ENCODE results near the gene MFAP3L. TPM values are rescaled to one million over a fixed set of nuclear protein-coding genes. Genes with fewer than 3 reads are reported as not detected.
A peak's percentile ranks its signal among the peaks of the same experiment; 100 is the strongest.

Gene MFAP3L
- total RNA-seq, 2 donors from 2014 or later, result 0.95 to 3.2 TPM

GRCh38 chr4:170038232-170038631, 12.0 kb upstream of the MFAP3L start:
- no peak for DNase-seq (ENCODE audit: low spot score)
- no peak overlapping the region for H3K27ac Mint-ChIP-seq
- H3K27me3 Mint-ChIP-seq, result peaks cover 0 to 4% of the 10 kb centered on the region in 2 donors
- H3K4me1 Mint-ChIP-seq (ENCODE audit: low read depth in 2 of 2), result no peaks in the 10 kb centered on the region
- no peaks in the 10 kb centered on the region for H3K36me3 Mint-ChIP-seq
- H3K9me3 Mint-ChIP-seq, result no peaks in the 10 kb centered on the region
- no peak for ATAC-seq
- no peak overlapping the region for H3K4me3 Mint-ChIP-seq

GRCh38 chr4:170037481-170037880, 11.3 kb upstream of the MFAP3L start:
- Mint-ChIP-seq H3K9me3 (no peaks in the 10 kb centered on the region), H3K27ac (no peak overlapping the region), H3K36me3 (no peaks in the 10 kb centered on the region), H3K4me1 (ENCODE audit: low read depth in 2 of 2) (no peaks in the 10 kb centered on the region), H3K27me3 (no peaks in the 10 kb centered on the region), H3K4me3 (no peak overlapping the region)
- ATAC-seq, result no peak
- DNase-seq (ENCODE audit: low spot score), result no peak

GRCh38 chr4:170035845-170036244, 9.7 kb upstream of the MFAP3L start:
- no peaks in the 10 kb centered on the region for H3K36me3 Mint-ChIP-seq
- H3K9me3 Mint-ChIP-seq, result no peaks in the 10 kb centered on the region
- no peak for ATAC-seq
- H3K27ac Mint-ChIP-seq, result no peak overlapping the region
- H3K27me3 Mint-ChIP-seq, result peaks cover 5 to 10% of the 10 kb centered on the region in 2 donors
- no peaks in the 10 kb centered on the region for H3K4me1 Mint-ChIP-seq (ENCODE audit: low read depth in 2 of 2)
- no peak overlapping the region for H3K4me3 Mint-ChIP-seq
- no peak for DNase-seq (ENCODE audit: low spot score)

GRCh38 chr4:170035231-170035630, 9.0 kb upstream of the MFAP3L start:
- Mint-ChIP-seq H3K4me3 (no peak overlapping the region), H3K36me3 (no peaks in the 10 kb centered on the region), H3K4me1 (ENCODE audit: low read depth in 2 of 2) (no peaks in the 10 kb centered on the region), H3K27me3 (peaks cover 9 to 16% of the 10 kb centered on the region in 2 donors), H3K9me3 (no peaks in the 10 kb centered on the region), H3K27ac (no peak overlapping the region)
- DNase-seq (ENCODE audit: low spot score) (no peak), ATAC-seq (no peak)

GRCh38 chr4:170033999-170034398, 7.8 kb upstream of the MFAP3L start:
- no peaks in the 10 kb centered on the region for H3K36me3 Mint-ChIP-seq
- H3K27ac Mint-ChIP-seq, result no peak overlapping the region
- peaks cover 15 to 25% of the 10 kb centered on the region in 2 donors for H3K27me3 Mint-ChIP-seq
- no peak for DNase-seq (ENCODE audit: low spot score)
- ATAC-seq, result no peak
- no peaks in the 10 kb centered on the region for H3K9me3 Mint-ChIP-seq
- no peaks in the 10 kb centered on the region for H3K4me1 Mint-ChIP-seq (ENCODE audit: low read depth in 2 of 2)
- H3K4me3 Mint-ChIP-seq, result no peak overlapping the region

- no peak overlapping the region for H3K27ac Mint-ChIP-seq
- DNase-seq (ENCODE audit: low spot score) (no peak), ATAC-seq (no peak)
- peaks cover 12 to 16% of the 10 kb centered on the region in 2 donors for H3K4me1 Mint-ChIP-seq (ENCODE audit: low read depth in 2 of 2)
- H3K36me3 Mint-ChIP-seq, result no peaks in the 10 kb centered on the region
- H3K27me3 Mint-ChIP-seq, result peaks cover 21 to 26% of the 10 kb centered on the region in 2 donors
- no peak overlapping the region for H3K4me3 Mint-ChIP-seq
- H3K9me3 Mint-ChIP-seq, result no peaks in the 10 kb centered on the region
Measured at GRCh38 chr4:170030121-170030520, 3.9 kb upstream of the MFAP3L start.

GRCh38 chr4:170027181-170027829, 1.1 kb upstream of the MFAP3L start:
- ATAC-seq (peak; percentile 76 to 85), DNase-seq (ENCODE audit: low spot score) (peak; percentile 90)
- peaks cover 24 to 26% of the 10 kb centered on the region in 2 donors for H3K27me3 Mint-ChIP-seq
- H3K9me3 Mint-ChIP-seq, result no peaks in the 10 kb centered on the region
- H3K27ac Mint-ChIP-seq, result peak overlapping the region; percentile 78 to 92
- peak overlapping the region; percentile 97 for H3K4me3 Mint-ChIP-seq
- H3K4me1 Mint-ChIP-seq (ENCODE audit: low read depth in 2 of 2), result peaks cover 12 to 16% of the 10 kb centered on the region in 2 donors
- H3K36me3 Mint-ChIP-seq, result no peaks in the 10 kb centered on the region

GRCh38 chr4:170025523-170026252, 507 bp downstream of the MFAP3L start:
- Mint-ChIP-seq H3K4me1 (ENCODE audit: low read depth in 2 of 2) (peaks cover 12 to 16% of the 10 kb centered on the region in 2 donors), H3K9me3 (no peaks in the 10 kb centered on the region), H3K27me3 (peaks cover 15 to 19% of the 10 kb centered on the region in 2 donors), H3K36me3 (no peaks in the 10 kb centered on the region), H3K4me3 (peak overlapping the region; percentile 85), H3K27ac (peak overlapping the region in 1 of 2 donors; percentile 18)
- DNase-seq (ENCODE audit: low spot score), result no peak
- ATAC-seq, result no peak

GRCh38 chr4:170022211-170022610, 4.0 kb downstream of the MFAP3L start:
- Mint-ChIP-seq H3K27me3 (peaks cover 9 to 14% of the 10 kb centered on the region in 2 donors), H3K4me1 (ENCODE audit: low read depth in 2 of 2) (peaks cover 5 to 7% of the 10 kb centered on the region in 2 donors), H3K4me3 (no peak overlapping the region), H3K36me3 (no peaks in the 10 kb centered on the region), H3K27ac (no peak overlapping the region), H3K9me3 (no peaks in the 10 kb centered on the region)
- DNase-seq (ENCODE audit: low spot score), result no peak
- ATAC-seq, result no peak

GRCh38 chr4:170017252-170017651, 8.9 kb downstream of the MFAP3L start:
- ATAC-seq, result no peak
- no peak for DNase-seq (ENCODE audit: low spot score)
- Mint-ChIP-seq H3K9me3 (no peaks in the 10 kb centered on the region), H3K36me3 (no peaks in the 10 kb centered on the region), H3K4me1 (ENCODE audit: low read depth in 2 of 2) (no peaks in the 10 kb centered on the region), H3K27ac (no peak overlapping the region), H3K4me3 (no peak overlapping the region), H3K27me3 (peaks cover 9 to 13% of the 10 kb centered on the region in 2 donors)

GRCh38 chr4:170015285-170015684, 10.9 kb downstream of the MFAP3L start:
- ATAC-seq, result no peak
- Mint-ChIP-seq H3K4me1 (ENCODE audit: low read depth in 2 of 2) (no peaks in the 10 kb centered on the region), H3K36me3 (no peaks in the 10 kb centered on the region), H3K27ac (no peak overlapping the region), H3K27me3 (peaks cover 5 to 7% of the 10 kb centered on the region in 2 donors), H3K9me3 (no peaks in the 10 kb centered on the region), H3K4me3 (no peak overlapping the region)
- DNase-seq (ENCODE audit: low spot score), result no peak

GRCh38 chr4:170014359-170015011, 11.7 kb downstream of the MFAP3L start:
- no peaks in the 10 kb centered on the region for H3K36me3 Mint-ChIP-seq
- H3K27me3 Mint-ChIP-seq, result peaks cover 0 to 2% of the 10 kb centered on the region in 2 donors
- ATAC-seq, result no peak
- no peaks in the 10 kb centered on the region for H3K4me1 Mint-ChIP-seq (ENCODE audit: low read depth in 2 of 2)
- no peak overlapping the region for H3K27ac Mint-ChIP-seq
- H3K4me3 Mint-ChIP-seq, result no peak overlapping the region
- H3K9me3 Mint-ChIP-seq, result no peaks in the 10 kb centered on the region
- DNase-seq (ENCODE audit: low spot score), result no peak

GRCh38 chr4:170012629-170012958, 13.6 kb downstream of the MFAP3L start:
- no peak overlapping the region for H3K27ac Mint-ChIP-seq
- peaks cover 6 to 11% of the 10 kb centered on the region in 2 donors for H3K4me1 Mint-ChIP-seq (ENCODE audit: low read depth in 2 of 2)
- peaks cover 0 to 2% of the 10 kb centered on the region in 2 donors for H3K27me3 Mint-ChIP-seq
- H3K4me3 Mint-ChIP-seq, result no peak overlapping the region
- ATAC-seq (no peak), DNase-seq (ENCODE audit: low spot score) (no peak)
- no peaks in the 10 kb centered on the region for H3K36me3 Mint-ChIP-seq
- no peaks in the 10 kb centered on the region for H3K9me3 Mint-ChIP-seq
